ENCODE results near the gene ENTREP1.

Gene ENTREP1

GRCh38 chr9:69322256-69322655 is 2.8 kb upstream of the ENTREP1 start:
- no peak for DNase-seq

- no peak for DNase-seq
Observed at GRCh38 chr9:69323861-69324260, 1.2 kb upstream of the ENTREP1 start.

- no peak for DNase-seq
Observed at GRCh38 chr9:69325409-69326212, 596 bp downstream of the ENTREP1 start.

- no peak for DNase-seq
Observed at GRCh38 chr9:69326261-69326660, 1.2 kb downstream of the ENTREP1 start.

- DNase-seq, result no peak
Observed at GRCh38 chr9:69330580-69330979, 5.6 kb downstream of the ENTREP1 start.

- no peak for DNase-seq
Observed at GRCh38 chr9:69331444-69331843, 6.4 kb downstream of the ENTREP1 start.

- DNase-seq, result no peak
Observed at GRCh38 chr9:69332067-69332685, 7.2 kb downstream of the ENTREP1 start.

- no peak for DNase-seq
Observed at GRCh38 chr9:69333716-69334115, 8.7 kb downstream of the ENTREP1 start.

- DNase-seq, result no peak
Observed at GRCh38 chr9:69334317-69334716, 9.3 kb downstream of the ENTREP1 start.

GRCh38 chr9:69339620-69340019 is 14.6 kb downstream of the ENTREP1 start:
- DNase-seq, result no peak

- DNase-seq, result no peak
Observed at GRCh38 chr9:69340631-69341030, 15.6 kb downstream of the ENTREP1 start.

GRCh38 chr9:69342769-69343168 is 17.8 kb downstream of the ENTREP1 start:
- no peak for DNase-seq

- no peak for DNase-seq
Observed at GRCh38 chr9:69344459-69344858, 19.4 kb downstream of the ENTREP1 start.

GRCh38 chr9:69346596-69347390 is 21.8 kb downstream of the ENTREP1 start:
- DNase-seq, result no peak

- DNase-seq, result no peak
Observed at GRCh38 chr9:69347607-69348006, 22.6 kb downstream of the ENTREP1 start.

GRCh38 chr9:69351227-69351626 is 26.2 kb downstream of the ENTREP1 start:
- no peak for DNase-seq

- no peak for DNase-seq
Observed at GRCh38 chr9:69355232-69355631, 30.2 kb downstream of the ENTREP1 start.

- DNase-seq, result no peak
Observed at GRCh38 chr9:69357030-69357775, 32.2 kb downstream of the ENTREP1 start.

- DNase-seq, result no peak
Observed at GRCh38 chr9:69357821-69358220, 32.8 kb downstream of the ENTREP1 start.

GRCh38 chr9:69363191-69363590 is 38.2 kb downstream of the ENTREP1 start:
- no peak for DNase-seq

GRCh38 chr9:69364510-69365150 is 39.6 kb downstream of the ENTREP1 start:
- no peak for DNase-seq

GRCh38 chr9:69370430-69370829 is 45.4 kb downstream of the ENTREP1 start:
- no peak for DNase-seq

- DNase-seq, result no peak
Observed at GRCh38 chr9:69371001-69371400, 46.0 kb downstream of the ENTREP1 start.

All from Kasumi-1 (cell line).